ENCODE results near the gene PTPA.
A peak's percentile ranks its signal among the peaks of the same experiment; 100 is the strongest.

The PTPA gene

DNA sequence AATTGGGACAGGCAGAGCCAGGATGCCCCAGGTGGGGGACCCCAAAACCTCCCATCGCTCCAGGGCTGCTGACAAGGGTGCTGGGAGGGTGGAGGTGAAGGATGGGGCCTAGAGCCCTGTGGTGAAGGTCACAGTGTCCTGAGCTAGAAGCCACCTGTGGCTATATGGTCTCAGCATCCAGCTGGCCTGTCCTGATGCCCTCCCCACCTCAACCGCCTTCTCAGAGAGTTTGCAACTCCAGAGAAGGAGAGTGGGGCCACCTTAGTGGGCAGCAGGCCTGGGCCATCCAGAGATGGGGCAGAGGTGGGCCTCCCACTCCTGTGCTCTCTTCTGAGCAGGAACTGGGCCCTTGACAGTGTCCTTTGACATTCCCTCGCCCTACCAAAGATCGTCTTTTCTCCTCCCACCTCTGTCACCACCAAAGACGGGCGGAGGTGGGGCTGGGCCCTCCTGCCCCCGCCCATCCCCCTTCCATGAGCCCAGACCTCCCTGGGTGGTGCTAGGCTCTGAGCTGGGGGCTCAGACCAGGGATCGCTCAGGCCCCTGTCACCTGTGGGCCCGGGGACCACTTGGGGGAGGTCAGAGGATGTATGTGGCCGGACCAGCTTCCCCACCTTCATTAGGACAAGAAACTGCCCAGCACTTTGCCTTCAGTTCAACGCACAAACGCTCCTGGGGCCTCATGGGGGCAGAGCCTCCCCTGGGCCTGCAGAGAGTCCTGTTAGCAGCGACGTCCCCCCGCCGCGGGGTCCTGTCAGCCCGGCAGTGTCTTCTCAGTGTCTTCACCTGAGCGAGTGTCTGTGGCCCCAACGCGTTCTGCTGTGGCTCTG lies 40.3 kb upstream of the PTPA start:
- TF ChIP-seq, protein P1, sequence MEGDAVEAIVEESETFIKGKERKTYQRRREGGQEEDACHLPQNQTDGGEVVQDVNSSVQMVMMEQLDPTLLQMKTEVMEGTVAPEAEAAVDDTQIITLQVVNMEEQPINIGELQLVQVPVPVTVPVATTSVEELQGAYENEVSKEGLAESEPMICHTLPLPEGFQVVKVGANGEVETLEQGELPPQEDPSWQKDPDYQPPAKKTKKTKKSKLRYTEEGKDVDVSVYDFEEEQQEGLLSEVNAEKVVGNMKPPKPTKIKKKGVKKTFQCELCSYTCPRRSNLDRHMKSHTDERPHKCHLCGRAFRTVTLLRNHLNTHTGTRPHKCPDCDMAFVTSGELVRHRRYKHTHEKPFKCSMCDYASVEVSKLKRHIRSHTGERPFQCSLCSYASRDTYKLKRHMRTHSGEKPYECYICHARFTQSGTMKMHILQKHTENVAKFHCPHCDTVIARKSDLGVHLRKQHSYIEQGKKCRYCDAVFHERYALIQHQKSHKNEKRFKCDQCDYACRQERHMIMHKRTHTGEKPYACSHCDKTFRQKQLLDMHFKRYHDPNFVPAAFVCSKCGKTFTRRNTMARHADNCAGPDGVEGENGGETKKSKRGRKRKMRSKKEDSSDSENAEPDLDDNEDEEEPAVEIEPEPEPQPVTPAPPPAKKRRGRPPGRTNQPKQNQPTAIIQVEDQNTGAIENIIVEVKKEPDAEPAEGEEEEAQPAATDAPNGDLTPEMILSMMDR (IDR thresholded peaks at IDR 0.05): no peak
- TF ChIP-seq ZFX (IDR thresholded peaks at IDR 0.05; ENCODE audit: borderline replicate concordance): no peak

DNA sequence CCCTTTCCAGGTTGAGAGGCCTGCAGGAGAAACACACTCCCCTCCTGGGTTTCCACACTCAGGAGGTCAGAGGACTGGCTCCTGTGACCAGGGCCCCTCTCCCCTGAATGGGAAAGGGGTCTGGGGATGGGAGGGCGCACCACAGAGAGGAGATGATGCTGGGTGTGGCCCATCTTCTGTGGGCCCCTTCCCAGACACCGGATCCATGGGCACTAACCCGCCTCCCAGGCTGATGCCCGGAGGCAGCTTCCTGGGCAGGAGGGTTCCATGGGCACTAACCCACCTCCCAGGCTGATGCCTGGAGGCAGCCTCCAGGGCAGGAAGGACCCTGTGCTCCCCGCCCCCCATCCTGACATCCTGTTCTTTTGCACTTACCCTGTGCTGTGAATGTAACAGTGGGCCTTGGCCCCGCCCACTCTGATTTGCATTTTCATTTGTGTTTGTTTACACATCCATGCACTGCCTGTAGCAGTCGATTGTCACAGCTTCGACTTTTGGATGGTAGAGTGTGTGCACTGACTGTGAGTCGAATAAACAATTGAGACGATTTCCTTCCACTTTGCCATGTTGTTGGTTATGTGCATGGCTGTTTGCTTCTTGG lies 39.6 kb upstream of the PTPA start:
- H3K27ac ChIP-seq: peak overlapping the region; percentile 43

More for the DNA sequence above, 40.3 kb upstream of the PTPA start:
- peak overlapping the region; percentile 43 for H3K27ac ChIP-seq

DNA sequence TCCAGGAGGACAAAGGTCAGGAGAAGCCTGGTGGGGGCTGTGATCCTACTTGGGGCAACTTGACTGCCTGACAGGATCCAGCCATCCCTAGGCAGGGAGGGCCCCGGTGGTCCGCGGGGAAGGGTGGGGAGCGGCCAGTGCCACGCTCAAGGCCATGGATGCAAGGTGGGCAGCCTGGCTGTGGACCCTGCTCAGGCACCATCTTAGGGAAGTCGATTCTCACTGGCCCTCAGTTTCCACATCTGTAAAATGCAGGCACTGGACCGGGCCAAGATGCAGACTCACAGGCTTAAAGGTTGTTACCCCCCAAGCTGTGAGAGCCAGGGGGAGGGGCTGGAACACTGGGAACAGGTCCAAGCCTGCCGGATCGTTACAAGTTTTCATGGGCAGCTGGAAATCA lies 39.0 kb upstream of the PTPA start:
- TF ChIP-seq, protein P1 (IDR thresholded peaks at IDR 0.05): no peak
- TF ChIP-seq ZFX (IDR thresholded peaks at IDR 0.05; ENCODE audit: borderline replicate concordance): no peak
- peak overlapping the region; percentile 43; the same call in 1 of the 2 replicates for H3K27ac ChIP-seq

More for the DNA sequence above, 39.6 kb upstream of the PTPA start:
- TF ChIP-seq, protein P1 (IDR thresholded peaks at IDR 0.05): no peak
- no peak for TF ChIP-seq ZFX (IDR thresholded peaks at IDR 0.05; ENCODE audit: borderline replicate concordance)

DNA sequence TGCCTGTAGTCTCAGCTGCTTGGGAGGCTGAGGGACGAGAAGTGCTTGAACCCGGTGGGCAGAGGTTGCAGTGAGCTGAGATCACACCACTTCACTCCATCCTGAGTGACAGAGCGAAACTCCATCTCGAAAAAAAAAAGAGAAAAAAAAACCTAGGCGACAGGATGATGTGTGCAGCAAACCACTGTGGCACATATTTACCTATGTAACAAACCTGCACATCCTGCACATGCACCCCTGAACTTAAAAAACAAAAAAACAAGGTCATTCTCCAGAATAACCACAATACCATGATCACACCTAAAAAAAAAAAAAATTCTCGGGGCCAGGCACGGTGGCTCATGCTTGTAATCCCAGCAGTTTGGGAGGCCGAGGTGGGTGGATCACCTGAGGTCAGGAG lies 37.8 kb upstream of the PTPA start:
- no peak overlapping the region for H3K27ac ChIP-seq
- TF ChIP-seq ZFX (IDR thresholded peaks at IDR 0.05; ENCODE audit: borderline replicate concordance): no peak
- TF ChIP-seq, protein P1 (IDR thresholded peaks at IDR 0.05): no peak

DNA sequence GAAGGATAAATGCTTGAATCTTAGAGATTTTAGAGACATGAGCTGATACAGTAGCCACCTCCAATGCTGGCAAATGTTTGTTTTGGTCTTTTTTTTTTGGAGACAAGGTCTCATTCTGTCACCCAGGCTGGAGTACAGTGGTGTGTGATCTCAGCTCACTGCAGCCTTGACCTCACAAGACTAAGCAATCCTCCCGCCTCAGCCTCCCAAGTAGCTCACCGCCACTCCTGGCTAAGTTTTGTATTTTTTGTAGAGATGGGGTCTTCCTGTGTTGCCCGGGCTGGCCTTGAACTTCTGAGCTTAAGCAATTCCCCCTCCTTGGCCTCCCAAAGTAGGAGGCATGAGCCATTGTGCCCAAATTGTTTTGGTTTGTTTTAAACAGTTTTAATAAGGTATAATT lies 37.1 kb upstream of the PTPA start:
- no peak overlapping the region for H3K27ac ChIP-seq
- no peak for TF ChIP-seq ZFX (IDR thresholded peaks at IDR 0.05; ENCODE audit: borderline replicate concordance)
- TF ChIP-seq, protein P1 (IDR thresholded peaks at IDR 0.05): no peak

DNA sequence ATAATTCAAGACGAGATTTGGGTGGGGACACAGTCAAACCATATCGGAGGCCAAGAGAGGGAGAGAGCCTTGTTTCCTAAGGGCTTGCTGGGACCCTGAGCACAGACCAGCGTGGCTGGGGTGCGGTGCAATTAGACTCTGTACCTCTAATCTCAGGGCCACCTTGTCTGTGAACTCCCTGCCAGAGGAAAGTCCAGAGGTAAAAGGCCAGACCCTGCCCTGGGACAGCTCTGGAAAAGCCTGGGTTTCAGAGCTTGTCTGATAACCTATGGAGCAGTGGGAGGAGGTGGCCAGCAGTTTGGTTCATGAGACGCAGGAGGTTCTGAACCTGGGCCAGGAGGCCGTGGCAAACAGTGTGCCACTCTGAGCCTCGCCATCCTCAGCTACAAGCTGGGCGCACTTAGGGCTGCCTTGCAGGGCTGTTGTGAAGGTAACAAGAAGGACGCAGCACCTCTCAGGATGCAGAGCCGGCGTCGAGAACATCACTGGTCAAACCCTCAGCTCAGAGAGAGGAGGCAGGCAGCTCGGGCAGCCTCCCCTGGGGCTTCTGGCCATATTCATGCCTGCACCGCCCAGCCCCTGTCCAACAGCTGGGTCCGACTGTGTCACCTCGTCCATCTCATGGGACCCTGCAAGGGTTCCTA lies 35.1 kb upstream of the PTPA start:
- no peak overlapping the region for H3K27ac ChIP-seq
- no peak for TF ChIP-seq ZFX (IDR thresholded peaks at IDR 0.05; ENCODE audit: borderline replicate concordance)
- TF ChIP-seq, protein P1 (IDR thresholded peaks at IDR 0.05): no peak
